Effector memory CD4-positive, alpha-beta T cell (primary cell): ENCODE measurements around the gene OTOS.

ENCODE experiments used
- DNase-seq, 3 donors: peaks; one replicate each; pipeline ENCODE4 v3.0.0-alpha.2; 2020
- H3K27ac ChIP-seq: 2 replicates; pipeline ENCODE4 v1.7.0; 2013; ENCODE audit warnings: mild to moderate bottlenecking, low read length, moderate library complexity; ENCODE audit not compliant: insufficient read depth, poor library complexity, severe bottlenecking
- H3K27me3 ChIP-seq: replicated peaks from 2 replicates; pipeline ENCODE4 v1.7.0; 2013; ENCODE audit warnings: mild to moderate bottlenecking, low read length; ENCODE audit not compliant: insufficient read depth, control insufficient read depth, poor library complexity, severe bottlenecking
- H3K36me3 ChIP-seq: 2 replicates; pipeline ENCODE4 v1.7.0; 2013; ENCODE audit warnings: mild to moderate bottlenecking, low read length, moderate library complexity; ENCODE audit not compliant: control insufficient read depth, insufficient read depth
- H3K4me1 ChIP-seq: 2 replicates; pipeline ENCODE4 v1.7.0; 2013; ENCODE audit warnings: low read length, mild to moderate bottlenecking; ENCODE audit not compliant: control insufficient read depth, insufficient read depth, poor library complexity, severe bottlenecking
- H3K4me3 ChIP-seq: 2 replicates; pipeline ENCODE4 v1.7.0; 2013; ENCODE audit warnings: low read length, low read depth, mild to moderate bottlenecking; ENCODE audit not compliant: insufficient read depth, poor library complexity, severe bottlenecking
- H3K9me3 ChIP-seq: 2 replicates; pipeline ENCODE4 v1.7.0; 2013; ENCODE audit warnings: mild to moderate bottlenecking, low read length, moderate library complexity; ENCODE audit not compliant: control insufficient read depth

Gene OTOS

GRCh38 chr2:240143801-240144648 lies 3.6 kb upstream of the OTOS start:
- Histone ChIP-seq H3K27ac (no peak overlapping the region), H3K4me3 (no peak overlapping the region), H3K27me3 (no peaks in the 10 kb centered on the region), H3K9me3 (no peaks in the 10 kb centered on the region), H3K36me3 (no peaks in the 10 kb centered on the region), H3K4me1 (peaks cover 3% of the 10 kb centered on the region)
- peak; percentile 58 to 71 (median 60) for DNase-seq

GRCh38 chr2:240143276-240143675 lies 2.8 kb upstream of the OTOS start:
- no peak for DNase-seq
- Histone ChIP-seq H3K27me3 (no peaks in the 10 kb centered on the region), H3K4me3 (no peak overlapping the region), H3K36me3 (no peaks in the 10 kb centered on the region), H3K4me1 (peaks cover 3% of the 10 kb centered on the region), H3K9me3 (no peaks in the 10 kb centered on the region), H3K27ac (no peak overlapping the region)

- DNase-seq: no peak
Measured at GRCh38 chr2:240142859-240143258, 2.4 kb upstream of the OTOS start.

GRCh38 chr2:240142256-240142775 lies 1.9 kb upstream of the OTOS start:
- Histone ChIP-seq H3K36me3 (no peaks in the 10 kb centered on the region), H3K27me3 (no peaks in the 10 kb centered on the region), H3K27ac (no peak overlapping the region), H3K4me1 (peaks cover 3% of the 10 kb centered on the region), H3K9me3 (no peaks in the 10 kb centered on the region), H3K4me3 (no peak overlapping the region)
- DNase-seq: no peak

More at GRCh38 chr2:240142859-240143258, 2.4 kb upstream of the OTOS start:
- Histone ChIP-seq H3K27me3 (no peaks in the 10 kb centered on the region), H3K9me3 (no peaks in the 10 kb centered on the region), H3K4me1 (peaks cover 3% of the 10 kb centered on the region), H3K27ac (no peak overlapping the region), H3K36me3 (no peaks in the 10 kb centered on the region), H3K4me3 (no peak overlapping the region)

- Histone ChIP-seq H3K27ac (no peak overlapping the region), H3K4me3 (no peak overlapping the region), H3K9me3 (no peaks in the 10 kb centered on the region), H3K36me3 (no peaks in the 10 kb centered on the region), H3K27me3 (no peaks in the 10 kb centered on the region), H3K4me1 (peaks cover 7% of the 10 kb centered on the region)
- DNase-seq: no peak
Measured at GRCh38 chr2:240141736-240142135, 1.3 kb upstream of the OTOS start.

GRCh38 chr2:240140920-240141319 lies 462 bp upstream of the OTOS start:
- H3K27me3 ChIP-seq: no peaks in the 10 kb centered on the region
- H3K4me3 ChIP-seq: no peak overlapping the region
- peaks cover 9% of the 10 kb centered on the region for H3K4me1 ChIP-seq
- H3K36me3 ChIP-seq: no peaks in the 10 kb centered on the region
- DNase-seq: no peak
- no peak overlapping the region for H3K27ac ChIP-seq
- H3K9me3 ChIP-seq: no peaks in the 10 kb centered on the region

GRCh38 chr2:240139666-240140393 lies 628 bp downstream of the OTOS start:
- Histone ChIP-seq H3K9me3 (no peaks in the 10 kb centered on the region), H3K4me3 (no peak overlapping the region), H3K27me3 (no peaks in the 10 kb centered on the region), H3K36me3 (no peaks in the 10 kb centered on the region), H3K4me1 (peaks cover 13% of the 10 kb centered on the region), H3K27ac (no peak overlapping the region)
- DNase-seq: no peak

- H3K27ac ChIP-seq: no peak overlapping the region
- no peaks in the 10 kb centered on the region for H3K27me3 ChIP-seq
- no peaks in the 10 kb centered on the region for H3K9me3 ChIP-seq
- no peaks in the 10 kb centered on the region for H3K36me3 ChIP-seq
- no peak for DNase-seq
- no peak overlapping the region for H3K4me3 ChIP-seq
- H3K4me1 ChIP-seq: peaks cover 13% of the 10 kb centered on the region
Measured at GRCh38 chr2:240139011-240139441, 1.4 kb downstream of the OTOS start.

- peaks cover 11% of the 10 kb centered on the region for H3K4me1 ChIP-seq
- no peak for DNase-seq
- H3K27ac ChIP-seq: no peak overlapping the region
- H3K27me3 ChIP-seq: no peaks in the 10 kb centered on the region
- H3K36me3 ChIP-seq: peaks cover 4% of the 10 kb centered on the region
- no peaks in the 10 kb centered on the region for H3K9me3 ChIP-seq
- no peak overlapping the region for H3K4me3 ChIP-seq
Measured at GRCh38 chr2:240138254-240138984, 2.0 kb downstream of the OTOS start.
